Measurements from ENCODE around the gene KRT76. TPM values are rescaled to one million over a fixed set of nuclear protein-coding genes. Genes with fewer than 3 reads are reported as not detected.

KRT76 gene
- total RNA-seq, 1 donor from 2014 or later, result not detected

GRCh38 chr12:52814710-52815155, 37.6 kb upstream of the KRT76 start:
- ATAC-seq (ENCODE audit: poor library complexity) (no peak), DNase-seq (no peak)
- intact Hi-C loops (cut with DNase I), result no loop called here

DNA sequence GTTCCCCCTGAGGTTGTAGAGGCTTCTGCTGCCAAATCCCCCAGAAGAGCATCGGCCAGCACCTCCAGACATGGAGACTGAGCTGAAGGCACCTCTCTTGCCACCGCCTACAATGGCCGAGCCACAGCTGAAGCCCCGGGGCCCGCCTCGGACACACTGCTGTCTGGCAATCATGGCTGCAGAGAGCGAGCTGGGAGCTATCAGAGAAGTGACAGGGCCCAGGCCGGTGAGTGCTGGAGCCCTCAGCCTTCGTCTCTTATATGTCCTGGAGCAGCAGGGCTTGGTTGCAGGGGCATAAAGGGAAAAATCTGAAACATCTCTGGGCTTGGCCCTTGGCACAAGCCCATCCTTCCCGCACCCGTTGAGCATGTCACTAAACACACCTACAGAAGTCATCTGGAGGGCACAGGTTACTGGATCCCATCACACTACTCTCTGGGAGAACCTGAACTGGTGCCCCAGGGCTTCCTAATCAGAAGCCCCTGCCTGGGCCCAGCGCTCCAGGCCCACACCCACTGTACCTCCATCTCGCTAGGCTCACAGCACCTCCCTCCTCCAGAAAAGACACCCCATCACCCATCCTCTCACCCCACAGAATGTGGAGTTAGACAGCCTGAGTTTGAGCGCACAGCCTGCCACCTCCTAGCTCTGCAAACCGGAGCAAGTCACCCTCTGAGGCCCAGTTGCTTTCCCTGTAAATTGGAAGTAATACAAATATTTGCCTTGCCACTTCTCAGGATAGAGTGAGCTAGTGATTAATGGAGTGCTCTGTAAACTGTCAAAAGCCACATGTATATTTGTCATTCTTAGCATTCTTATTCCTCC, 37.0 kb upstream of the KRT76 start, which contains the start of gene KRT4:
Gene KRT4 (minus strand): TSS at position 232 of the 825 bp plus-strand sequence. CDS start 58 bp downstream, at position 174.
- intact Hi-C loops (cut with DNase I), result no loop called here
- ATAC-seq (ENCODE audit: poor library complexity) (peak; percentile 45), DNase-seq (no peak)

DNA sequence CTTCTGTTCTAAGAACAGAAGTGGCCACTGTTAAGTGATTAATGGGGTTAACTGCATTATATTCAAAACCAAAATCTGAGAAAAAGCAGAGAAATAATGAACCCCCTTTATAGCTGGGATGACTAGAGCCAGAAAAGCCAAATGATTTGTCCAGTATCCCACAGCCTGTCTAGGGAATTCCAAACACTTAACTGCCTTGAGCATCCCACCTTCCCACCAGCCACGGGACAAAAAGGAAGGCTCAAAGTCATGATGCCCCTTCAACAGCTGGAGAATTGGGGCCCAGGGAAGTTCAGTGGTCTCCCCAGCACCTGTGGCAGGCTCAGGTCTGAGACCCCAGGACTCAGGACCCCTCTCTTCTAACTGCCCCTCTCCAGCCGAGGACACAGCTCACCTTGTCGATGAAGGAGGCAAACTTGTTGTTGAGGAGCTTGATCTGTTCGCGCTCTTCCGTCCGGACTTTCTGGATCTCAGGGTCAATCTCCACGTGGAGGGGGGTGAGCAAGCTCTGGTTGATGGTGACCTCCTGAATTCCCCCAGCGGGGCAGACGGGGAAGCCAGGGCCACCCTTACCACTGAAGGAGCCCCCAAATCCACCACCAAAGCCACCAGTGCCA, 36.2 kb upstream of the KRT76 start:
- ATAC-seq (ENCODE audit: poor library complexity) (no peak), DNase-seq (no peak)
- intact Hi-C loops (cut with DNase I), result no loop called here

GRCh38 chr12:52812749-52813148, 35.6 kb upstream of the KRT76 start:
- ATAC-seq (ENCODE audit: poor library complexity) (no peak), DNase-seq (no peak)
- intact Hi-C loops (cut with DNase I), result no loop called here

DNA sequence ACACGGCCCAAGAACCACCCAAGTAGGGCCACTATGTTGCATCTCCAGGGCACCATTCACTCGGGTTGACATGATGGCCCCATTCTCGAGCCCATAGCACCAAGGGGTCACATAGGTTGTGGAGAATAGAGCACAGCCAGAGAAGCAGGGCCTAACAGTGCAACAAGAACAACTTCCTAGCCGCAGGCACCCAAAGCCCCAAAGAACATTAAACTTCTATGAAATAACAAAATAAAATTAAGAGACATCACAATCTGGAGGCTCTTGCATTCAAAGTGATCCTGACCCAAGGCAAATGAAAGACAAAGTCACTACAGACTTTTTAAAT, 34.9 kb upstream of the KRT76 start:
- no peak for DNase-seq
- ATAC-seq (ENCODE audit: poor library complexity), result no peak
- intact Hi-C loops (cut with DNase I), result no loop called here

GRCh38 chr12:52811191-52812072, 34.3 kb upstream of the KRT76 start:
- ATAC-seq (ENCODE audit: poor library complexity), result no peak
- no peak for DNase-seq
- intact Hi-C loops (cut with DNase I), result no loop called here

DNA sequence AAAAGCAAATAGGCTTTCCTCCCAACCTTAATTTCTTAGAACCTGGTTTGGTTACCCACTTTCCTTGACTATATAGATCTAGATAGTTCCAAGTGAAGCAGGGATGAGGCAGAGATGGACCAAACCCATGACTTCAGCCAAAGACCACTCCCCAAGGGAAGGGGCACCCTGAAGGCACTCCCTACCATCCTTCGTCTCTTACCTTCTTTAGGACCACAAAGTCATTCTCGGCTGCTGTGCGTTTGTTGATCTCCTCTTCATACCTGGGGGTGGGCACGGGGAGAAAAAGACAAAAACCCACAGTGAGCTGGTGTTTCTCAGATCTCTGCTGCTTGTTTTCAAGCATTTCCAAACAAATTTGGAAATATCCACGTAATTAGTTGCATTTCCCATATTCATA, 33.4 kb upstream of the KRT76 start:
- no peak for DNase-seq
- intact Hi-C loops (cut with DNase I), result no loop called here
- no peak for ATAC-seq (ENCODE audit: poor library complexity)

- intact Hi-C loops (cut with DNase I), result no loop called here
- no peak for ATAC-seq (ENCODE audit: poor library complexity)
- no peak for DNase-seq
Observed at GRCh38 chr12:52809166-52809565, 32.0 kb upstream of the KRT76 start.

GRCh38 chr12:52808573-52809160, 31.5 kb upstream of the KRT76 start:
- intact Hi-C loops (cut with DNase I), result no loop called here
- DNase-seq (no peak), ATAC-seq (ENCODE audit: poor library complexity) (no peak)

- ATAC-seq (ENCODE audit: poor library complexity) (no peak), DNase-seq (no peak)
- intact Hi-C loops (cut with DNase I), result no loop called here
Observed at GRCh38 chr12:52807544-52808470, 30.7 kb upstream of the KRT76 start.

DNA sequence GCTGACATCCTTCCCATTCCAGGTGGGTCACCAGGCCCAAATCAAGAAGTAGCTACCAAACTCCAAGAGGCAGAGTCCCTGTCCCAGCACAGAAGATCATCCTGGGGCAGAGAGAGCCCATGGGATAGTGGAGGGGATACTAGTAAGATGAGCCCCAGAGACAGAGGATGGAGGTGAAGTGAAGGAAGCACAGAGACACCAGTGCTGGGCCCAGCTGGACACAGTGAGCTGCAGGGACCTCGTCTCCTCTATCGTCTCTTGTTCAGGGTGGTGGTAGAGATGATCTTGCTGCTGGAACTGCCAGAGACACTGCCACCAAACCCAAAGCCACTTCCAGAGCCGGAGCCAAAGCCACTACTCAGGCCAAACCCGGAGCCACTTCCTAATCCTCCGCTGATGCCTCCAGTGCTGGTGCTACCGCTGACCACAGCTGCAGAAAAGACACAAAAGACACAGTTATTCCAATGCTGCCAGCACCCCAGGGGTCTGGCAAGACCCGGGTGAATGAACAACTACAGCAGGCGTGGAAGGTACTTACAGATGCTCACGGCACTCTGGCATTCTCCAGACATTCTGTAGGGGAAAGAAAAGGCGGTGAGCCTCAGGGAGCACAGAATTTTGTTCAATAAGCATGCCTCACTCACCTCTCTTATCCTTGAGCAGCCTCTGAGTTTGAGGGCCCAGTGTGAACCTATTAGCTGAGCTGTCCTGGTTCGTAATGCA, 29.8 kb upstream of the KRT76 start:
- ATAC-seq (ENCODE audit: poor library complexity), result no peak
- no peak for DNase-seq
- intact Hi-C loops (cut with DNase I), result no loop called here

GRCh38 chr12:52806169-52806811, 29.1 kb upstream of the KRT76 start:
- DNase-seq (no peak), ATAC-seq (ENCODE audit: poor library complexity) (no peak)
- intact Hi-C loops (cut with DNase I), result no loop called here

DNA sequence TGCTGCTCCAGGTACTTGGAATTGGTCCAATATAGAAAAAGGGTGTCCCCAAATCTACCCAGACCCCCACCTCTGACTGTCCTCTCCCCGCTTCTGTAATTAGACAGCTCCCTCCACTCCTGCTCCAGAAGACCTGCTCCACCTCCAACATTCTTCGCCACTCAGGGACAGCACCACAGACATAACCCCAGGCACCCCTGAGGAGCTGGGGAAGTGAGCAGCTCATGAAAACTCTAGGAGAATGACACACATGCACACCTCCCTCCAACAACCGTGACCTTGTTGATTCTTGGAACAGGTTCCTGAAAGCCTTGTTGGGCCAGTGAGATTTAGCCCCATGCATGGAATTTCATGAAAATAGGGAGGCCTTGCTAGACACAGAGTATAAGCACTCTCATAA, 28.6 kb upstream of the KRT76 start:
- ATAC-seq (ENCODE audit: poor library complexity) (no peak), DNase-seq (no peak)
- intact Hi-C loops (cut with DNase I), result no loop called here

DNA sequence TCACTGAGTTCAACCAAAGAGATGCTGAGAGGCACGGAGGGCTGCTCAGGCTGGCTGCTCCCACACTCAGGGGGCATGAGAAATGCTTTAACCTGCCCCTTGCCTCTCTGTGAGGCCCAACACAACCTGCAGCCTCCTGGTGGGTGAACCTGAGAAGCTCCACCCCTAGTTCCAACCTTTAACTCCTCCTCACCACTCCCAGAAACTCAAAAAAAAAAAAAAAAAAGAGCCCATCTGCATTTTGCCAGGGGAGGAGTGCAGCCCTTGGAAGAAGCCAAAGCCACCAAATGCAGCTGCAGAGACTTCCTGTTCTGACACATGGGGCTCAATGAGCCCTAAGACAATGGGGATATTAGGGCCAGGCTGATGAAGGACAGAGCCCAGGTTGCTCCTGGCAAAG, 27.9 kb upstream of the KRT76 start:
- intact Hi-C loops (cut with DNase I), result no loop called here
- DNase-seq (no peak), ATAC-seq (ENCODE audit: poor library complexity) (no peak)

DNA sequence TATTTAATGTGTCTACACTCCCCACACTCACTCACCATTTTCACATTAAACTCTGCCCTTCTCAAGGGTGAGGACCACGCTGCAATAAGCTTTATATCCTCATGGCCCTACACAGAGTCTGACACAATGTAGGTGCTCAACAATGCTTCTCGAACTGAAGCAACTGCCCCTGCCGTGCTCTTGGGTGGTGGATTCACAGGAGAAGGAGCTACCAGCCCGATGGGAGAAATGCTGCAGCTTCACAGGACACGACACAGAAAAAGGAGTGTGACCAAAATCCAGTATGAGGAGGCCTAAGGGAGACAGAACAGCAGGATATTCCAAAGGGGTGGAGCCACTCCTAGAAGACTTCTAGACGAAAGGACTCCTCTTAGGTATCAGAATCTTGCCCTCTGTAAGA, 25.3 kb upstream of the KRT76 start:
- ATAC-seq (ENCODE audit: poor library complexity), result no peak
- intact Hi-C loops (cut with DNase I), result no loop called here
- DNase-seq, result no peak

- DNase-seq, result no peak
- intact Hi-C loops (cut with DNase I), result no loop called here
- no peak for ATAC-seq (ENCODE audit: poor library complexity)
Observed at GRCh38 chr12:52801773-52802172, 24.6 kb upstream of the KRT76 start.

- intact Hi-C loops (cut with DNase I), result no loop called here
- ATAC-seq (ENCODE audit: poor library complexity), result no peak
- no peak for DNase-seq
Observed at GRCh38 chr12:52800259-52800917, 23.2 kb upstream of the KRT76 start.
